Gastroesophageal sphincter (tissue), 3 donors: ENCODE measurements around the gene PXT1.

Experiments
- POLR2A ChIP-seq, 2 donors: fragments of 450-650 bp; IDR thresholded peaks; one replicate each; pipeline ENCODE4 v1.6.1; 2017; ENCODE audit warnings: antibody characterized with exemption in 2 of 2, mild to moderate bottlenecking in 2 of 2, moderate library complexity in 1 of 2
- POLR2AphosphoS5 ChIP-seq: sonication (generic); formaldehyde crosslinking; IDR thresholded peaks from one replicate; pipeline ENCODE4 v1.6.1; 2017; ENCODE audit warnings: antibody characterized with exemption
- TF ChIP-seq, protein P1 (sequence below), 4 experiments: fragments of 200-600 bp in 2 of 4; fragments of 450-650 bp in 2 of 4; sonication (generic) in 1 of 4; IDR thresholded peaks; one replicate each; pipeline ENCODE4 v1.5.1; 2017 to 2019; ENCODE audit warnings: antibody characterized with exemption in 4 of 4, mild to moderate bottlenecking in 2 of 4, moderate library complexity in 2 of 4

DNA sequence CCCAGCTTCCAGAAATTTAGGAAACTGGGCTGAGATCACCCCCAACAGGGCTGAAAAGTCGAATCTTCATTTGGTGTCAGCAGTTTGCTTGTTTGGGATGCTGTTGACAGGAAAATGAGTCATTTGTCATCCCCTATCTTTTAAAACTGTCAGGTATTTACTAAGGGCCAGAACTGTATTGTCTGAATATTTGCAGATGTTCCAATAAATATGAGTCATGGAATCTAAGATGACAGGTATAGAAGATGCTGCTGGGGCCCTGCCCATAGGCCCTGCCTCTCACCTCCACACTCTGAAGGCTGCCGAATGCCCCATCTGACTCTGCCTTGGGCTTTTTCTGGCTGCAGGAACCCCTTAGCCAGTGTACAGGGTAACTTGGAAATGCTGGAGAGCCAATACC is 59.0 kb downstream of the PXT1 start:
- no peak for TF ChIP-seq POLR2A (IDR thresholded peaks at IDR 0.05)
- no peak for TF ChIP-seq POLR2AphosphoS5
- TF ChIP-seq, protein P1, sequence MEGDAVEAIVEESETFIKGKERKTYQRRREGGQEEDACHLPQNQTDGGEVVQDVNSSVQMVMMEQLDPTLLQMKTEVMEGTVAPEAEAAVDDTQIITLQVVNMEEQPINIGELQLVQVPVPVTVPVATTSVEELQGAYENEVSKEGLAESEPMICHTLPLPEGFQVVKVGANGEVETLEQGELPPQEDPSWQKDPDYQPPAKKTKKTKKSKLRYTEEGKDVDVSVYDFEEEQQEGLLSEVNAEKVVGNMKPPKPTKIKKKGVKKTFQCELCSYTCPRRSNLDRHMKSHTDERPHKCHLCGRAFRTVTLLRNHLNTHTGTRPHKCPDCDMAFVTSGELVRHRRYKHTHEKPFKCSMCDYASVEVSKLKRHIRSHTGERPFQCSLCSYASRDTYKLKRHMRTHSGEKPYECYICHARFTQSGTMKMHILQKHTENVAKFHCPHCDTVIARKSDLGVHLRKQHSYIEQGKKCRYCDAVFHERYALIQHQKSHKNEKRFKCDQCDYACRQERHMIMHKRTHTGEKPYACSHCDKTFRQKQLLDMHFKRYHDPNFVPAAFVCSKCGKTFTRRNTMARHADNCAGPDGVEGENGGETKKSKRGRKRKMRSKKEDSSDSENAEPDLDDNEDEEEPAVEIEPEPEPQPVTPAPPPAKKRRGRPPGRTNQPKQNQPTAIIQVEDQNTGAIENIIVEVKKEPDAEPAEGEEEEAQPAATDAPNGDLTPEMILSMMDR (IDR thresholded peaks at IDR 0.05), result no peak
